OCI-LY3 (cell line): ENCODE results near the gene MAGI2.

Experiments used
- CTCF ChIP-seq: fragments of 200-600, 300-600 bp; sonication (generic); IDR thresholded peaks from 2 replicates; pipeline ENCODE4 v1.5.1; 2014; ENCODE audit warnings: antibody characterized with exemption, low read length, low read depth
- EZH2phosphoT487 ChIP-seq: fragments of 200-600 bp; shearing (Covaris generic); IDR thresholded peaks from 2 replicates; pipeline ENCODE4 v1.6.1; 2018; ENCODE audit warnings: antibody characterized with exemption, mixed run types, low read depth

GRCh38 chr7:79292834-79293233, 160.6 kb downstream of the MAGI2 start:
- TF ChIP-seq CTCF (no peak), EZH2phosphoT487 (no peak)
